Ramos (cell line): Measurements from ENCODE around the gene GPAT3.
"Not testable (repeated sequence)": the region's sequence is repeated elsewhere in the genome, so short reads cannot be mapped to it uniquely, and the experiment has no call there.

Experiments used
- in situ Hi-C: fragments of 300-500 bp; cut with MboI; formaldehyde crosslinking; loops from one replicate; pipeline ENCODE4 v1.14.3; 2022; ENCODE audit warnings: low sequenced_read_pairs; ENCODE audit not compliant: unreplicated experiment

The GPAT3 gene

DNA sequence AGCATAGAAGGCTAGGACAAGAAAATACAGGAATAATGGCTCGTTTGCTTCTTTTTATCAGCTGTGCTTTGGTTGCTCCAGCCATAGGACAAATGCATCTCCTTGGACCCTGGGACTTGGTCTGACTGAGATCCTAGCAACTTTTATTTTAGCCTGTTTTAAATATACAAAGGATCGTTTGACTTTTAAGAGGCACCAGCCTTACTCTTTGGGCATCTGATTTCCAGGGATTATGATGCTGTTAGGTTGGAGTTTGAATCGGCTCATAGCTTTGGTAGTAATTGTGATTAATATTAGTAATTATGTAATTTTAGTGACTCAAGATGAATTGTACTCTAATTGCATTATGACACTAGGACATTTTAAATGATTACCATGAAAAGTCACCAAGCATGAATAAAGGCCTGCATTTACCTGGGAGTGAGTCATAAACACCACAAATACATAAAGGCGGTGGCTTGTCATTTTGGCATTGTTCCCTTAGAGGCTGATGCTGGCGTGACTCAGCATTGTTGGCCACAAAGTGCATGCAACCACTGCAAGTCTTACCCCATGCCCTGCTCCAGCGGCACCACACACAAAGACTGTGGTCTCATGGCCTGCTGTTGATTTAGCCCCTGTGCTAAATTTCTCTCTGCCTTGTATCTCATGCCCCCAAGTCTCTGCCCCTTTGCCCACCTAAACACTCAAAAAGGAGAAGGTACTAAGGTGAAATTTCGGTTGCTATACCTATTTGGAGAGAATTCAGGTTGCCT lies 12.4 kb downstream of the GPAT3 start:
- in situ Hi-C loops = no loop called here

DNA sequence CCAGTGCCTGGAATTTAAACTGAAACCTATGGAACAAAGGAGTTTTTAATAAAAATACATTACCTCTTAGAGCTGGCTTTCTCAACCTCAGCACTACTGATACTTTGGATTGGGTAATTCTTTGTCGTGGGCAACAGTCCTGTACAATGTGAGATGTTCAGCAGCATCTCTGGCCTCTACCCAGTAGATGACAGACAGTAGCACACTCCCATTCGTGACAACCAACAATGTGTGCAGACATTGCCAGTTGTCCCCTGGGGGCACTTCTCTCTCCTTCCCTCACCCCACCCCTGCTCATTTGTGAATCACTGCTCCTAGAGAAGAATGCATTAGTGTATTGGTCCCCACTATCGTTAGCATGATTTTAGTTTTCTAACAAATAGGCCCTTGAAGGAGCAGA lies 16.2 kb downstream of the GPAT3 start:
- in situ Hi-C loops = no loop called here

DNA sequence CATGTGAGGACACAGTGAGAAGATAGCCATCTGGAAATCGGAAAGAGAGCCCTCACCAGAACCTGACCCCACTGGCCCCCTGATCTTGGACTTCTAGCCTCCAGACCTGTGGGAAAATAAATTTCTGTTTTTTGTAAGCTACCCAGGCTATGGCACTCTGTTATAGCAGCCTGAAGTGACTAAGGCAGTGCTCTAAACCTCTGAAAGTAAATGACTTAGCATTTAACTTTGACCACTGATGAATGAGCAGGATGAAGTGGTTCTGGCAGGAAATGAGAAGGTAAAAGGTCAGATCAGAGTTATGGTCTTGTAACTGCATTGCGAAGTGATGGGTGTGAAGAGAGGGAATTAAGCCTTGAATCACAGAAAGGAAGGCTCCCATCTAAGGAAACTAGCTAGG lies 17.0 kb downstream of the GPAT3 start:
- in situ Hi-C loops = no loop called here

DNA sequence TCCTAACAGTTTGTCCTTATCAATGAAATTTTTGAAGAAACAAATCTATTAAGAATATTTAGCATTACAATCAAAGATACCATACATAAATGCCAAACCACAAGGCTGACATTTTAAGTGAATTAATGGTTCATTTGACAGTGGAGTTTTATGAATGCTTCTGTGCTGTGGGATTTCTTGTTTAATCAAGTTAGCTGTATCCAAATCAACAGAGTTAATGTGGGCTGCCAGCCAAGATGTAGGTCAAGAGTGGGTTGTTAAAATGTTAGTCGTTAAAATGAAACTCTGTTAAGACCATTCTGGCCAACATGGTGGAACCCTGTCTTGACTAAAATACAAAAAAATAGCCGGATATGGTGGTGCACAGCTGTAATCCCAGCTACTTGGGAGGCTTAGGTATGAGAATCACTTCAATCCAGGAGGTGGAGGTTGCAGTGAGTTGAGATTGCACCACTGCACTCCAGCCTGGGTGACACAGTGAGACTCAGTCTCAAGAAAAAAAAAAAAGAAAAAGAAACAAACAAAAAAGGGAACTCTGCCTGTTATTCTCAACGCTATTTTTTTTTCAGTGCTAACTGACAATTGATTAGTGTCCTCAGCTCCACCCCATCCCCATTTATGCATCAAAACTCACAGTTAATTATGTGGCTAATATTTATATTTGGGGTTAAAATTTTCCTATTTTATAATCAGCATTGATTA lies 20.2 kb downstream of the GPAT3 start:
- in situ Hi-C loops = no loop called here

DNA sequence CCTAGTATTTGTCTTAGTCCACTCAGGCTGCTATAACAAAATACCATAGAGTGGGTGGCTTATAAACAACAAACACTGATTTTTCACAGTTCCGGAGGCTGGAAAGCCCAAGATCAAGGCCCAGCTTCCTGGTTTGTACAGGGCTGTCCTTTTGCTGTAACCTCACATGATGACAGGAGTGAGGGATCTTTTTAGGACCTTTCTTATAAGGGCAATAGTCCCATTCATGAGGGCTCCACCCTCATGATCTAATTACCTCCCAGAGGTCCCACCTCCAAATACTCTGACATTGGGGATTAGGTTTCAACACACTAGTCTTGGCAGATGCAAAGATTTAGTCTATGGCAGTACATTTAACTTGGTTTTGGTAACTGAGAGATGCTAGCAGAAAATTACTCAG lies 20.9 kb downstream of the GPAT3 start:
- in situ Hi-C loops = no loop called here

DNA sequence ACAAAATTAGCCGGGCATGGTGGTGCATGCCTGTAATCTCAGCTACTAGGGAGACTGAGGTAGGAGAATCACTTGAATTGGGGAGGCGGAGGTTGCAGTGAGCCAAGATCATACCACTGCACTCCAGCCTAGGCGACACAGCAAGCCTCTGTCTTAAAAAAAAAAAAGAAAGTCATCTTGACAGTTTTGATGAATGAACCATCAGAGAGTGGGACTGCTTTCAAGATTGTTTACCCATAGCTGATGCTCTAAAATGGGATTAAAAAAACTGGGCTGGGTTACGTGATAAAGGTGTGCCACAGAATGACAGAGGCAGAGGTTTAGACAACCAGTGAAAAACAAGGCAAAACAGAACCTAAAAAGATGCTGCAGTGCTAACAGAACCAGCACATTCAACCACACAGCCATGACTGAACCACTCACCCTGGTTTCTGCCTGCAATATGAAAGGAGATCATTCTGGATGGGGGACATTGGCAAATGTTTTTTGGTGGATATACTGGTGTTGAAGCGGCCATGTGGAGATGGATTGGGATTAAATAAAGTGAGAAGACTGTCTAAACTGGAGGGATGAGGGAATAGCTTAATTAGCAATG lies 22.2 kb downstream of the GPAT3 start:
- in situ Hi-C loops = no loop called here

DNA sequence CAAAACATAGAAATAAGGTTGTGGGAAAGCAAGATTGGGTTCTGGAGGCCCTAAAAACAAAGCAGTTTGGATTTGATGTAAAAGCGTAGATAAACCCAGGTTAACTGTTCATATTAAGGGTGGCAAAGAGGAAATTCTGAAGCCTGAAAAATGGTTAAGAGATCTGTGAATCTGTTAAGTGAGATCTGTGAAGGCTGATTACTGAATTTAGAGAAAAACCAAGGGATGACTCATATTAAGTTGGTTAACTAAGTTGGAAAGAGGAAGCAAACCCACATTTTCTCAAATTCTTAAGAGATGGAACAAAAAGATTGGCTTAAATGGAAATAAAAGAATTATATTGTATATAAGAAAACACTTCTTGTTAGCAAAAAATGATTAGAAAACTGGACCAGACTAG lies 22.8 kb downstream of the GPAT3 start:
- in situ Hi-C loops = no loop called here

DNA sequence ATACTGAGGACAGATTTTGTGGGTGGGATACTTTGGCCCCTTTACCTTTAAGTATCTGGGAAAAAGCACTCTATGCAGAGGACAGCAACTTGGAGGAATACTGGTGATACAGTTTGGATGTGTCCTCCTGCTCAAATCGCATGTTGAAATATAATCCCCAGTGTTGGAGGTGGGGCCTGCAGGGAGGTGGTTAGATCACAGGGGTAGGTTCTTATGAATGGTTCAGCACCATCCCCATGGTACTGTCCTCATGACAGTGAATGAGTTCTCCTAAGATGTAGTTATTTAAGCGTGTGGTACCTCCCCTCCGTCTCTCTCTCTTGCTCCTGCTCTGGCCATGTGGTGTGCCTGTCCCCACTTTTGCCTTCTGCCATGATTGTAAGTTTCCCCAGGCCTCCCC lies 24.6 kb downstream of the GPAT3 start:
- in situ Hi-C loops = no loop called here

DNA sequence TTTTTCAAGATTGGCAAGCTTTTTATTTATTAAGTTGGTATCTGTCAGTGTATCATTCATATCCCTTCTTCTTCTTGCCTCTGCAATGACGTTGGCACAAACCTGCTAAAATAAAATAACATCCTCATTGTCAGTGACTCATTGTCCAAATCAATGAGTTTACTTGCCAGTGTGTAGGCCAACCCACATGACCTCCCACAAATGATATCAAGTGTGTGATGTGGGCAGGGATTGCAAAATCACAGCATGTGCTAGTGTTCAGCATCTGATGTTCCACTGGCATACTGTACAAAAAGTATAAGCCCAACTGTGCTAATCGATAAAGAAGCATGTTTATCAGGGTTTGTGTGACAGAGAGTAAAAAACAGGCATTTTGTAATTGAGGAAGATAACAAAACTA lies 25.5 kb downstream of the GPAT3 start:
- in situ Hi-C loops = no loop called here

DNA sequence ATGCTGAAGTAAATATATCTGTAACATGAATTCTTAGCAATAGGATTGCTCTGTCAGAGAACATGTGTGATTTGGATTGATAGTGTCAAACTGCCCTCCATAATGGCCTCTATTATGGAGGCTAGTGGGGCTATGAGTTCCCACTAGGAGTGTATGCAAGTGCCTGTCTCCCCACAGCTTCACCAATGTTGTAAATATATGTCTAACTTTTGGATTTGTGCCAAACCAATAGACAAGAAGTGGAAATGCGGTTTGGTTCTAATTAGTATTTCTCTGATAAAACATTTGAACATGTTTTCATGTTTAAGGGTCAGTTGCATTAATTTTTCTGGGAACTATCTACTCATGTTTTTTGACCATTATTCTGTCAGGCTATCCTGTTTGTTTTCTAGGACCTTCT lies 28.1 kb downstream of the GPAT3 start:
- in situ Hi-C loops = no loop called here

DNA sequence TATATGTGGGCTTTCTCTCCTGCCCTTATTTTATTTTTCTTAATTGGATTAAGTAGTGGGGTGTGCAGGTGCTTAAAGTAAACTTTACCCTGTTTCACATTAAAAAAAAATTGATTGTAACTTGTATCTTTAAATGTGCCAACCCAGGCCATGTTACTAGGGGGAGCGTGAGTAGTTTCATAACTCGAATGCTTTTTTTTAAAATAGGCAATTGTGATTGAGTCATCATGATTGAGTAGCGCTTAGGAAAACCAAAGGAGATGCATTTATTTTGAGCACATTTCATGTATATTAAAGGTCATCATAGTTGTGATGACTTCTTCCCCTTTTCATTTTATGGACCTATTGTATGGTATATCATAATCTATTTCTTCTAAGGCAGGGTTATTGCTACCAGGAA lies 32.2 kb downstream of the GPAT3 start:
- in situ Hi-C loops = no loop called here

DNA sequence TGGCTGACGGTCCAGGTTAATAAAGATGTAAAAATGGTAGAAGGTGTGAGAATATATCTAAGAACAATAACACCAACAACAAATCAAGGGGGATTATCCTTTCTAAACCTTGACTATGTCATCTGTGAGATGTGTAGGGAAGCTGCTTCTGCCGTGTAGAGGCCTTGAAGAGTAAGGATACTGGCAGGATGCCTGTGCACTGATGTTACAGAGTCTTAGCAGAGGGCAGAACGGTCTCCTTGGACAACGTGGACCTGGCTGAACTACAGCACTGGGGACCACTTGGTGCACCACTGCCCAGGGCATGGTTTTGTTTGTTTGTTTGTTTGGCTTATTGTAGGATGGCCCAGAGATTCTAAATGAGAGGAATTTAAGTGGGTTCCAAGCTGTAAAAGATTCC lies 33.5 kb downstream of the GPAT3 start:
- in situ Hi-C loops = no loop called here

DNA sequence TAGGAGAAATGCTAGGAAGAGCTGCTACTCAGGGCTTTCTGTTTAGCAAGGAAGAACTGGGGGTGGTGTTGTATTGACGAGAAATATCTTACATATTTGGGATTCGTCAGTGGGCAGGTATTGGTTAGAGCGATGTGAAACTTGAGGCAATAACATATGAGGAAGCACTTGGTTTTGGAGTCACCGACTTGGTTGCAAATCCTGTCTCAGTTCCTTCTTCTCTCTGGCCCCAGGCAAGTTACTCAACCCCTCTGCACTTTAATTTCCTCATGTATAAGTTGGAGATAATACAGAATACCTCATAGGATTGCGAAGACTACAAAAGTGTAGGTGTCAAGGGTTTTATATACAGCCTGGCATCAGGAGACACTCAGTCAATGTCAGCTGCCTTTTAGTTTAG lies 34.1 kb downstream of the GPAT3 start:
- in situ Hi-C loops = no loop called here

DNA sequence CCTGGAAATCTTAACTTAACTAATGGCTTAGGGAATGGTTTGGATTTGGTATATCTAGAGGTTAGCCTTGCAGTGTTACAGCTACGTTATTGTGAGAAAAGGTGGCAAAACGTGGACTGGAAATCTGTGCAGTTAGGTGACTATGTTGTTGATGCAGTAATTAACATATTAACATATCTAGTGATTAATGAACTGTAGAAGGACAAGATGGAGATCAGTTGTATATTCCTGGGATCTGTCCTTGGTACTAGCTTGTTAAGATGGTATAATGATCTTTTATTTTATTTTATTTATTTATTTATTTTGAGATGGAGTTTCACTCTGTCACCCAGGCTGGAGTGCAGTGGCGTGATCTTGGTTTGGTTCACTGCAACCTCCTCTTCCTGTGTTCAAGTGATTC lies 36.9 kb downstream of the GPAT3 start:
- in situ Hi-C loops = no loop called here

DNA sequence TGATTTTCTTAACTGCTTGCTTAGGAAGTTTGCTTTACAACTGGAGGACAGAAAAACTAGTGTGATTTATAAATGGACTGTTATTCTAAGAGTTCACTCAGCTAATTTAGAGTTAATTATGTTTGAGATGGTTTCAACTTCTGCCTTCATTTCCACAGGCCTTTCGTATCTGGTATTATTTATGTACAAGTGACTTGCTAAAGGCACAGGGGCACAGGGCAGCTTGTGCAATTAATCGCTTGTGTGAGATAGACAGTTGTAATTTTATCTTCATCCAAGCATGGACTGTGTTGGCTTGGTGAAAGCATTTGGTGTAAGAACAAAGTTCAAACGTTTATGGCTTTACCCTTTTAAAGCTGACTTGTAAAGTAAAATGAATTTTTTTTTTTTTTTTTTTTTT lies 38.3 kb downstream of the GPAT3 start:
- in situ Hi-C loops = no loop called here

DNA sequence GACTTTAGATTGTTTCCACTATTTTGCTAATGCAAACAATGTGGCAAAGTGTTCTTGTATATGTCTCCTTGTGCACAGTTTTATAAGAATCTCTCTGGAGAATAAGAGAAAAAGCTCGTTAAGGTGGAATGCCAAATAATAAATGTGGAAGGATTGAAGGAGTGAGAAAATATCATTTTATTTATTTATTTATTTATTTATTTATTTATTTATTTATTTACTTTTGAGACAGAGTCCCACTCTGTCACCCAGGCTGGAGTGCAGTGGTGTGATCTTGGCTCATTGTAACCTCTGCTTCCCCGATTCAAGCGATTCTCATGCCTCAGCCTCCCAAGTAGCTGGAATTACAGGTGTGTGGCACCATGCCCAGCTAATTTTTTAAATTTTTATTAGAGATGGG lies 40.3 kb downstream of the GPAT3 start:
- in situ Hi-C loops = not testable (repeated sequence)

DNA sequence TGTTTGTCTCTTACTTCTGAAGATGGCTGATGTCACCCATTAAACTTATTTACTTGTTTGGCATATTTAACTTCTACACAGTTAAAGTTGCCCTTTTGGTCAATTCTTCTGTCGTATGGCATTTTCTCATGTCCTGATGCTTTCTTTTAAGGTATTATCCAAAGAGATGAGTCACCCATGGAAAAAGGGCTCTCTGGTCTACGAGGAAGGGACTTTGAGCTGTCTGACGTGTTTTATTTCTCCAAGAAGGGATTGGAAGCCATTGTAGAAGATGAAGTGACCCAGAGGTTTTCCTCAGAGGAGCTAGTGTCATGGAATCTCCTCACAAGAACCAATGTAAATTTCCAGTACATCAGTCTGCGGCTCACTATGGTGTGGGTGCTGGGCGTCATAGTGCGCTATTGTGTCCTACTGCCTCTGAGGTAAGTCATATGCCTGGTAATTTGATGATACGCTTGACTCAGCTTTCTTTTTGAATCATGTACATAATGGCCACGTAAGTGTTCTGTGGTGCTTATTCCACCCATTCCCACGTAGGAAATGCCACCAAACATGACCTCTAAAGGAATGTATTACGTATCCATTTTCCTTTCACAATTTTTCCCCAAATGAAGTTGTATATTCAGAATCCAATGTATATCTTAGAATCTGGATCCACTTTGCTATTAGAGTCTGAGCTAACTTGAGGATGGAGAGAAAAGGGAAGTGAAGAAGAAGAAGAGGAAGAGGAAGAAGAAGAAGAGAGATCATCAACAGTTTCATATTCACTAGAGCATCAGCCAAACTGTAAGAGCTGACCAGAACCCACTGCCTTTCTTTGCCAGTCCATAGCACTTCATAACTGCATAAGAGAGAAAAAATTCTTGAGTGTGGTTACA lies 45.7 kb downstream of the GPAT3 start:
- in situ Hi-C loops = no loop called here

DNA sequence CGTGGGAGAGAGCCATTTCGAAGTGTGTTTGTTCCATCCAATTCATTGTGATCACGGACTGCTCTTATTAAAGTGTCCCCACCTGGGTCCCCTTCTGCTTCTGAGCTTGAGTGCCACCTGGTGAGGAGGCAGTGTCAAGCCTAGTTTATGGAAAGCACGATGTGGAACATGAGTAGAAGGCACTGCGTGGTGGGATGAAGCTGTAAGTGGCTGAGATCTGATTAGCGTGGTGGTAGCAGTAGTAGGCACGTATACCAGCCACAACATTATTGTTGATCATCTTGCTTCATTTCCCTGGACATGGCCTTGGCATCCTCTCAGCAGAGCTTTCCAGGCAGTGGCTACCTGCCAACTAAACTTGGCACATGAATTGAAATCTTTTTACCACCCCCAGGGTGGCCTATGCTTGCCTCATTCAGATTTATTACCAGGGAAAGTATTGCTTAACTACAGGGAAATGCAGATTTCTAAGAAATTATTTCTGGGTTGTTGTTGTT lies 46.4 kb downstream of the GPAT3 start:
- in situ Hi-C loops = no loop called here

DNA sequence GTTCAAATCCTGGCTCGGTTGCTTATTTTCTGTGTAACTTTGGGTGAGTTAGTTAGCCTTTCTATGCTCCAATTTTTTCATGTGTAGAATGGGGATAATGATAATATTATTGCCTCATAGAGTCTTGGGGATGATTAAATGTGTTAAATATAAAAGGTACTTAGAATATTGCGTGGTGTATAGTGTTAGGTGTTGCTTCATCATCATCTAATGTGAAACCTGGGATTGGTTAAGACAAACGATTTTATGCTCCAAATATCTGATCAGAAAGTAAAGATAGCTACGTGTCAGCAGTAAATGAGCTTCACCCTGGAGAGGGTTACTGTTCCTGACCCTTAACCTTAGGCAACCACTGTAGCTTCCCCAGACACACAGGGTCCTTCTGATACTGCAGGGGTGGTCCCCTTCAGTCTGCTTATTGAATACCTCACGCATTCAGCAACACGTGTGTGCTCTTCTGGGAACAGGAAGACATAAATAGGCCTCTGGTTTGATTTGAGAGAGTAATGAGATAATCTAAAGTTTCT lies 50.1 kb downstream of the GPAT3 start:
- in situ Hi-C loops = no loop called here

DNA sequence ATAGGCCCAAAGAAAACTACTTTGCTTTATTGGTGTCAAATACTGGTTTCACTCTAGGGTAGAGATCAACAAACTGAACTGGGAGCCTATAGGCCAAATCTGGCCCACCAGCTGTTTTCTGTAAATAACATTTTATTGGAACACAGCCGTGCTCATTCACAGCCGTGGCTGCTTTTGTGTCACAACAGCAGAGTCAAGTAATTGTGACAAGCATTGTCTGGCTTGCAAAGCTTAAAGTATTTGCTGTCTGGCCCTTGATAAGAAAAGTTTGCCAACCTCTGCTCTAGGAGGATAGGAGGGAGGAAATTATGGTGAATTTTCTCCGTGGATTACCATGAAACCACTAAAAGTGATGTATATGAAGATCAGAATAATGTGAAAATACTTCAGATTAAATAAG lies 53.4 kb downstream of the GPAT3 start:
- in situ Hi-C loops = no loop called here
